ENCODE data around the gene EEF2K.
"Not testable (repeated sequence)": the region's sequence is repeated elsewhere in the genome, so short reads cannot be mapped to it uniquely, and the experiment has no call there.

EEF2K gene

GRCh38 chr16:22206013-22206841 is at the start of gene EEF2K:
TSS of gene EEF2K (plus strand) at chr16:22206278. CDS start at chr16:22225730, 19,452 bp downstream.
- DNase-seq (ENCODE audit: low read depth), result peak; percentile 89

DNA sequence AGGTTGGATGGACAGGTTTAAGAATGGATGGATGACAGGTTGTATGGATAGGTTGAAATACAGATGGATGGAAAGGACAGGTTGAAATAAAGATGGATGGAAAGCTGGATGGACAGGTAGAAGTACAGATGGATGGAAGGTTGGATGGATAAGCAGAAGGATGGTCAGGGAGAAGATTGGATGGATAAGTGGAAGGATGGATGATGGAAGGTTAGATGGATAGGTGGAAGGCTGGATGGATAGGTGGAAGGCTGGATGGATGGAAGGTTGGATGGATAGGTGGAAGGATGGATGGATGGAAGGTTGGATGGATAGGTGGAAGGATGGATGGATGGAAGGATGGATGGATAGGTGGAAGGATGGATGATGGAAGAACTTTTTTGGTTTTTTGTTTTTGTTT is 44.7 kb upstream of the EEF2K start:
- DNase-seq (ENCODE audit: low read depth), result no peak

- no peak for DNase-seq (ENCODE audit: low read depth)
These were observed 44.0 kb upstream of the EEF2K start, which contains the start of gene SDR42E2 for GRCh38 chr16:22161999-22162655. TSS of gene SDR42E2 (plus strand) at chr16:22162506. CDS start at chr16:22165583, 3,077 bp downstream.

- DNase-seq (ENCODE audit: low read depth), result no peak
These were observed 43.4 kb upstream of the EEF2K start for GRCh38 chr16:22162656-22163009.

DNA sequence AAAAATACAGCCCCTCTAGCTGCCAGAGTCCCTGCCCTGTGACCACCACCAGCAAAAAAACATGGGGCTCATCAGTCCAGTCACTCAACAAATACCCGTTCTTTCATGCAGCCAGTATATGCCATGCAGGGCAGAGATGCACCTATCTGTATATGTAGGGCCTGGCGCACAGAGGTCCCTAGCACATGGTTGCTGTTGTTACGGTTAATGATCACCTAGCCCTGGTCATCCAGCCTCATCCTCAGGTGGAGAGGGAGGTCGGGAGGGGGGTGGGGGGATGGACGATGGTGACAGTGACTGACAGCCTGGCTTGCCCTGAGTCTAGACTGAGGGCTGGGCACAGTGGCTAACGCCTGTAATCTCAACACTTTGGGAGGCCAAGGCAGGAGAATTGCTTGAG is 42.3 kb upstream of the EEF2K start:
- DNase-seq (ENCODE audit: low read depth), result no peak

DNA sequence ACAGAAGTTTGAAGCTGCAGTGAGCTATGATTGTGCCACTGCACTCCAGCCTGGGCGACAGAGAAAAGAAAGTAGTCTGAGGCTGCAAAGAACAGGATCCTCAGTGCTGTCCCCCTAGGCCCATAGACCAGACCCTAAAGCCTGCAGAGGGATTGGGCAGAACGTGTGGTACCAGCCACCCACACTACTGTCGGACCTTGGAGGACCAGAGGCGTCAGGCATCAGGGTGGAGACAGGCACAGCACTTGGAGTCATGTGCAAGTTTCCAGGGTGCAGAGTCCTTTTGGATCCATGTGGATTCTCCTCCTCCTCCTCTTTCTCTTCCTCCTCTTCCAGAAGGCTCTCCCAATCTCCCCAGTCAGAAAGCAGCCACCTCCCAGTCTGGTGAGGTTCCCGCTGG is 41.6 kb upstream of the EEF2K start:
- DNase-seq (ENCODE audit: low read depth), result no peak

DNA sequence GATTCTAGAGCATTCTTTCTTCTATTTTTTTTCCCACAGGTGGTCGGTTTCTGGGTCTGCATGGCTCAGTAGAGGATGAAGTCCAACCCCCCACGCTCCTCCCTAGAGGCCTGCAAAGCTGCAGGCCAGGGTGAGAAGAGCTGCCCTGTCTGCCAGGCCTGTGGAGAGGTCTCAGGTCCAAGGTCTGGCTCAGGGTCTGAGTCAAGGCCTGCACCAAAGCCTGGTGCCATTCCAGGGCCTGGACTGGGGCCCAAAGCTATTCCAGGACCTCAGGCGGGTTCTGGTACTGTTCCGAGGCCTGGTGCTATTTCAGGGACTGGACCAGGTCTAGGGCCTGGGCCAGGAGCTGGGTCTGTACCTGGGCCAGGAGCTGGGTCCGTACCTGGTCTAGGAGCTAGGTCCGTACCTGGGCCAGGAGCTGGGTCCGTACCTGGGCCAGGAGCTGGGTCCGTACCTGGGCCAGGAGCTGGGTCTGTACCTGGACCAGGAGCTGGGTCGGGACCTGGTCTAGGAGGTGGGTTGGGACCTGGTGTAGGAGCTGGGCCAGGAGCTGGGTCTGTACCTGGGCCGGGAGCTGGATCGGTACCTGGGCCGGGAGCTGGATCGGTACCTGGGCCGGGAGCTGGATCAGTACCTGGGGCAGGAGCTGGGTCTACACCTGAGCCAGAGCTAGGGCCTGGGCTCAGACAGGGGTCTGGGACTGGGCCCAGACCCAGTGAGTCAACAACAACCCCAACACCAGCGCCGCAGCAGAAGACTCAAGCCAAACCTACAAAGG is 40.4 kb upstream of the EEF2K start:
- no peak for DNase-seq (ENCODE audit: low read depth)

DNA sequence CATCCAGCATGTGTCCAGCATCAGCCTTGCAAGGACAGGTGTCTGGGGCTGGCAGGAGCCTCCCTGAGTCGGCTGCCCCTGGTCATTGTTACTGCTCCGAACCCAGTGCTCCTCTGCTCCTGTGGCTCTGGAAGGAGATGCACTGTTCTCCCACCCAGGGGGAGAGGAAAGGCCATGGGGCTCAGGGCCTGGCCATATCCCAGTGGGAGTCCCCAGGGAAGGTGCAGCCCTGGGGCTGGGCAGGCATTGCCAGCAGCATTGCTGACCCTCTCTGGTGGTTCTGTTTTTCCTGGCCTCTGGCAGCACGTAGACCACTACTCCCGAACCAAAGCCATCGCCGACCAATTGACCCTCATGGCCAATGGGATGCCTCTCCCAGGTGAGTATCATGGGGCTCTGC is 34.1 kb upstream of the EEF2K start:
- DNase-seq (ENCODE audit: low read depth), result no peak

DNA sequence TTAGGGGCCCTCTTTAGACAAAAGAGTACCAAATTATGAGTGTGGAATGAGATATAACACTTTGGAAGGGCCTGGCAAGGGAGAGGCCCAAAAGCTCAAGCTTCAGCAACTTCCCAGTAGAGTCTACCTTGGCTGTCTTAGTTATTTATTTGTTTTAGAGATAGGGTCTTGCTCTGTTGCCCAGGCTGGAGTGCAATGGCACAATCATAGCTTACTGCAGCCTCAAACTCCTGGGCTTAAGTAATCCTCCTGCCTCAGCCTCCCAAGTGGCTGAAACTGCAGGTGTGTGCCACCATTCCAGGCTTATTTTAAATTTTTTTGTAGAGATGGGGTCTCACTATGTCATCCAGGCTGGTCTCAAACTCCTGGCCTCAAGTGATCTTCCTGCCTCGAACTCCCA is 33.4 kb upstream of the EEF2K start:
- DNase-seq (ENCODE audit: low read depth), result not testable (repeated sequence)

- DNase-seq (ENCODE audit: low read depth), result no peak
These were observed 31.4 kb upstream of the EEF2K start for GRCh38 chr16:22174642-22175041.

DNA sequence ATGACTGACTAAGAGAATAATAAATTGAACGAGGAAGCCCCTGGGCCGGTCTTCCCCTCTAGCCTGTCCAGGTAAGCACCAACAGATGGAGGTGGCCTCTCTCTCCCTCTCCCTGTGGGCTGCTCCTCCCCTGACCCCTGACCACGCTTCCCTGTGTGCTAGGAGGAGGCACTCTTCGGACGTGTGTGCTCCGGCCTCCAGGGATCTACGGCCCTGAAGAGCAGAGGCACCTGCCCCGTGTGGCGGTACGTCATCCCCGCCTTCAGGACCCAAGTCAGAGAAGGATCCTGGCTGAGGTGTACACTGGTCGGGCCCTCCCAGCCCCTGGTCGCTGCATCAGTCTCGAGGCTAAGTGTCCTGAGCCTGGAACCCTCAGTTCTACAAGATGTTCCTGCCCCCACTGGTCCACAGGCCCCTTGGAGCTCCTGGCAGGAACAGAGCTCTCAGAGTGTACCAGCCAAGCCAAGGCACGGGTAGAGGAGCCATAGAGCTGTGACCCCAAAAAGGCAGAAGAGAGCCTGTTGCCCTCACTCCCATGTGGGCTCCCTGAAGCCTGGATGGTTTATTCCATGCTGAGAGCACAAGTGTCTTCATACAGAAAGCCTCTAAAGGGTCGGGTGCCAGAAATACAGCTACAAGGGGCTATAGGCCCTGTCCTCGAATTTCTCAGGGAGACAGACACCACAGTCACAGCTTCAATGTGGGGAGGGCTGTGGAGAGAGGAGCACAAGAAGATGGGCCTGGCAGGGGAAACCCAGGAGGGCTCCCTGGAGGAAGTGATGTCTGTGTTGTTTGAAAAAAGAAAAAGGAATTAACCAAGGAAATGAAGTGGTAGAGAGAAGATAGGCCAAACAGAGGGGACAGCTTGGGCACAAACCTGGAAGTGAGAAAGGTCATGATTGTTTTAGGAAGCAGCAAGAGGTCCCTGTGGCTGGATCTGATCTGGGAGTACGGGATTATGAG is 27.8 kb upstream of the EEF2K start:
- DNase-seq (ENCODE audit: low read depth), result no peak

DNA sequence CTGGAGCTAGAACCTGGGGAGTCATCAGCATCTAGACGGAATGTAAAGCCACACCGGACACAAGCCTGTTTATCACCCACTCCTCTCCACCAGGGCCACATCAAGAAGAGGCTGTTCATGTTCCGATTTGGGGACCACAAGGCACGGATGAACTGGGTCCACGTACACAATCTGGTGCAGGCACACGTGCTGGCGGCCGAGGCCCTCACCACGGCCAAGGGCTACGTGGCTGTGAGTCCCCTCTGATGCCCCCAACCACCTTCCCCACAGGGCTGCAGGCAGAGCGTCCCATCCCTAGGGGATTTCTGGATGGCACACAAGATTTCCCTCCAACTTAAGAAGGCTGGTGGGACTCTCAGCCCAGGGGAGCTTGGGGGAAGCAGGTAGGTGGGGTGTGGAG is 24.7 kb upstream of the EEF2K start:
- no peak for DNase-seq (ENCODE audit: low read depth)

GRCh38 chr16:22181843-22182242 is 24.2 kb upstream of the EEF2K start:
- DNase-seq (ENCODE audit: low read depth), result no peak

- no peak for DNase-seq (ENCODE audit: low read depth)
These were observed 22.7 kb upstream of the EEF2K start for GRCh38 chr16:22183335-22183734.

DNA sequence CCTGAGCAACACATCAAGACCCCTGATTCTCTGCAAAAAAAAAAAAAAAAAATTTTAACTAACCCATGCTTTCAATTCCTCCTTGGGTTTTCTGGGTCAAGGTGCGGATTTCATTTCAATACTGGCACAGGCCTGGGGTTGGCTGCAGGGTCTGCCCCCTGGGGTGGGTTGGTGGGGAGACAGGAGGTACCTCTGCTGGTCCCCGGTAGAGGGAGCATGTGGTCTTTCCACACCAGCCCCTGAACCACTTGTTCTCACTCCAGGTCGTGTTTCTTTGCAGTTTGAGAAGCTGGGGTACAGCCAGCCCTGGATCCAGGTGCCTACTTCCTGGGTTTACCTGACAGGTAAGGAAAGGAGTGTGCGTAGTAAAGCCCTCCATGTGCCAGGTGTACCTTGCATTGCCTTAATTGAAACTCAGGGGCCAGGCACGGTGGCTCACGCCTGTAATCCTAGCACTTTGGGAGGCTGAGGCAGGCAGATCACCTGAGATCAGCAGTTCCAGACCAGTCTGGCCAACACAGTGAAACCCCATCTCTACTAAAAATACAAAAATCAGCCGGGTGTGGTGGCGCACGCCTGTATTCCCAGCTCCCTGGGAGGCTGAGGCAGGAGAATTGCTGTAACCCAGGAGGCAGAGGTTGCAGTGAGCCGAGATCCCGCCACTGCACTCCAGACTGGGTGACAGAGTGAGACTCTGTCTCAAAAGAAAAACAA is 22.0 kb upstream of the EEF2K start:
- no peak for DNase-seq (ENCODE audit: low read depth)

- DNase-seq (ENCODE audit: low read depth), result no peak
These were observed 21.5 kb upstream of the EEF2K start for GRCh38 chr16:22184615-22184968.

DNA sequence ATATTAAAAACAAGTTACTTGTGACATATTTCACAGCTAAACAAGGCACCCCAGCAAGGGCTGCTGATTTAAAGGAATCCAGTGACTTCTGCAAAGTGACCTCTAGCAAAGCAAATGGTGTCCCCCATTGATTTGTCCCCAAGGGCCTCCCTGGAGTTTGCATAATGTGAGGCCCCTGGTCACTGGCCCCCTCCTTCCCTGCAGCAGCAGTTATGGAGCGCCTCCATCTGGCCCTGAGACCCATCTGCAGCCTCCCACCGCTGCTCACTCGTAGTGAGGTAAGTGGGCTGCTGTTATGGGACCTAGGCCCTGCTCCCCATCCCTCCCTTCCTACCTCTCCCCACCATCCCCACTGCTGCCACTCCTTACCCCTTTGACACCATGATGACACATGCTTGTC is 19.6 kb upstream of the EEF2K start:
- DNase-seq (ENCODE audit: low read depth), result no peak

DNA sequence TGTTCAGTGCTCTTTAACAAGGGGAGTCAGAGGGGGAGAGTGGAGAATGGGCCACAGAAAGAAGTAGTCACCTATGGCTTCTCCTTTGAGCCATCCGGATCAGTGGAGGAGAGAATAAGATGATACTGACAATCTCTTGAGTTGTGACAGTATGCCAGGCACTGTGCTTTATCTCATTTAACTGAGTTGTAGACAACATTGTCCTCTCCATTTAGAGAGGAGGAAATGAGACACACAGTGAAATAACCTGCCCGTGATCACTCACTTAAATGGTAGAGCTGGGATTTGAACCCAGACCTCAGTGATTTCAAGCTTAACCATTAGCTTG is 17.8 kb upstream of the EEF2K start:
- DNase-seq (ENCODE audit: low read depth), result no peak

- DNase-seq (ENCODE audit: low read depth), result peak; percentile 88
These were observed 17.3 kb upstream of the EEF2K start for GRCh38 chr16:22188595-22189442.

GRCh38 chr16:22189473-22190080 is 16.5 kb upstream of the EEF2K start:
- DNase-seq (ENCODE audit: low read depth), result no peak
